DMS79 treated with DMSO at 0.1 percent for 48 hours (cell line): ENCODE measurements around the gene RFX4.
"Not testable (repeated sequence)": the region's sequence is repeated elsewhere in the genome, so short reads cannot be mapped to it uniquely, and the experiment has no call there.

ENCODE experiments used
- DNase-seq: peaks from one replicate; lab custom pipeline; 2025; lab: John Stamatoyannopoulos, UW

RFX4 gene

GRCh38 chr12:106594447-106594846 is 11.6 kb downstream of the RFX4 start:
- no peak for DNase-seq

- no peak for DNase-seq
Measured at GRCh38 chr12:106595268-106595667, 12.5 kb downstream of the RFX4 start.

- DNase-seq, result no peak
Measured at GRCh38 chr12:106598003-106598402, 15.2 kb downstream of the RFX4 start.

GRCh38 chr12:106599302-106599701 is 16.5 kb downstream of the RFX4 start:
- no peak for DNase-seq

GRCh38 chr12:106600503-106600902 is 17.7 kb downstream of the RFX4 start:
- no peak for DNase-seq

- DNase-seq, result no peak
Measured at GRCh38 chr12:106601031-106601430, 18.2 kb downstream of the RFX4 start.

- DNase-seq, result no peak
Measured at GRCh38 chr12:106601496-106601895, 18.7 kb downstream of the RFX4 start.

- DNase-seq, result no peak
Measured at GRCh38 chr12:106602076-106602475, 19.3 kb downstream of the RFX4 start.

- no peak for DNase-seq
Measured at GRCh38 chr12:106605254-106605653, 22.4 kb downstream of the RFX4 start.

- DNase-seq, result not testable (repeated sequence)
Measured at GRCh38 chr12:106620588-106620987, 37.8 kb downstream of the RFX4 start.

- DNase-seq, result no peak
Measured at GRCh38 chr12:106625976-106626375, 43.2 kb downstream of the RFX4 start.

- DNase-seq, result no peak
Measured at GRCh38 chr12:106629797-106630659, 47.2 kb downstream of the RFX4 start.

GRCh38 chr12:106631150-106631549 is 48.3 kb downstream of the RFX4 start:
- DNase-seq, result no peak

- DNase-seq, result no peak
Measured at GRCh38 chr12:106631797-106632196, 49.0 kb downstream of the RFX4 start.

GRCh38 chr12:106632797-106633450 is 50.1 kb downstream of the RFX4 start:
- peak; percentile 7 for DNase-seq

- DNase-seq, result no peak
Measured at GRCh38 chr12:106633451-106633823, 50.6 kb downstream of the RFX4 start.

- DNase-seq, result no peak
Measured at GRCh38 chr12:106634206-106634605, 51.4 kb downstream of the RFX4 start.

- no peak for DNase-seq
Measured at GRCh38 chr12:106643000-106643399, 60.2 kb downstream of the RFX4 start.

GRCh38 chr12:106644335-106645073 is 61.7 kb downstream of the RFX4 start:
- DNase-seq, result no peak

GRCh38 chr12:106645074-106645421 is 62.2 kb downstream of the RFX4 start:
- DNase-seq, result peak; percentile 5

GRCh38 chr12:106645465-106646330 is 62.9 kb downstream of the RFX4 start:
- DNase-seq, result no peak

GRCh38 chr12:106646472-106646871 is 63.7 kb downstream of the RFX4 start:
- no peak for DNase-seq
